Tibial nerve (tissue), 4 donors: ENCODE data around the gene TRIM62.

ENCODE experiments used
- CTCF ChIP-seq, 5 experiments: fragments of 200-600 bp in 3 of 5; fragments of 450-650 bp in 2 of 5; sonication (generic) in 3 of 5; IDR thresholded peaks; one replicate each; pipeline ENCODE4 v1.5.1; 2016 to 2019; ENCODE audit warnings: antibody characterized with exemption in 5 of 5, mild to moderate bottlenecking in 3 of 5, moderate library complexity in 2 of 5
- EP300 ChIP-seq, 2 donors: sonication (generic); formaldehyde crosslinking; IDR thresholded peaks; one replicate each; pipeline ENCODE4 v1.6.1; 2017; ENCODE audit warnings: antibody characterized with exemption in 2 of 2, mild to moderate bottlenecking in 1 of 2
- POLR2A ChIP-seq, 2 donors: fragments of 450-650 bp; IDR thresholded peaks; one replicate each; pipeline ENCODE4 v1.6.1; 2017; ENCODE audit warnings: antibody characterized with exemption in 2 of 2, mild to moderate bottlenecking in 2 of 2, moderate library complexity in 2 of 2

DNA sequence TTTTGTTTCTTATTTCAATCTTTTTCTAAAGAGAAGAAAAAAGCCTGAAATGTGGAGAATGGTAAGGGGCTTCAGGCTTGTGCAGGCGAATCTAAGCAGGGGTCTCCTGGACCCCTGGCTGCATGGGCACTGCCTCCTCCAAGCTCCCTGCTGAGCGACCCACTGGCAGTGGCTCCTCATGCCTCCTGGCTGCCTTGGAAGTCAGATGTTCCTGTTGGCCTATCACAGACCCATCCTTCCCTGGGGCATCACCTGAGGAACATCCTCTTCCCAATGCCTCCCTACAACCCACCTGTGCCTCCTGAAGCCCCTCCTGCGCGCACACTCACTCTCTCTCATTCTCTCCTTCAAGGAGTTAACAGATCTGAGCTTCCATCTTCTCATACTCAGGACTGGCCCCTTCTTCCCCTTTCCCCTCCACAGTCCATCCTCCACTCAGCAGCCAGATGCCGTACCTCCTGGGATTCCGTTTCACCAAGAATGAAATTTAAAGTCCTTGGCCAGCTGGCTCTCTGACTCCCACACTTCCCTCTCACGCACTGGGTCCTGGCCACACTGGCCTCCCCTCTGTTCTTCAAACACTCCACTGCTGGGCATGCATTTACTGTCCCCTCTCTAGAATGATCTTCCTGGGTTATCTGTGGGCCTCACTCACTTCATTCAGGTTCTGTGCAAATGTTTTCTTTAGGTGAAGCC is 59.2 kb downstream of the TRIM62 start:
- TF ChIP-seq CTCF (IDR thresholded peaks at IDR 0.05) = no peak
- no peak for TF ChIP-seq POLR2A (IDR thresholded peaks at IDR 0.05)
- TF ChIP-seq EP300 (IDR thresholded peaks at IDR 0.05) = no peak
